ENCODE results near the gene DNALI1.
"Not testable (repeated sequence)": the region's sequence is repeated elsewhere in the genome, so short reads cannot be mapped to it uniquely, and the experiment has no call there.

The DNALI1 gene

DNA sequence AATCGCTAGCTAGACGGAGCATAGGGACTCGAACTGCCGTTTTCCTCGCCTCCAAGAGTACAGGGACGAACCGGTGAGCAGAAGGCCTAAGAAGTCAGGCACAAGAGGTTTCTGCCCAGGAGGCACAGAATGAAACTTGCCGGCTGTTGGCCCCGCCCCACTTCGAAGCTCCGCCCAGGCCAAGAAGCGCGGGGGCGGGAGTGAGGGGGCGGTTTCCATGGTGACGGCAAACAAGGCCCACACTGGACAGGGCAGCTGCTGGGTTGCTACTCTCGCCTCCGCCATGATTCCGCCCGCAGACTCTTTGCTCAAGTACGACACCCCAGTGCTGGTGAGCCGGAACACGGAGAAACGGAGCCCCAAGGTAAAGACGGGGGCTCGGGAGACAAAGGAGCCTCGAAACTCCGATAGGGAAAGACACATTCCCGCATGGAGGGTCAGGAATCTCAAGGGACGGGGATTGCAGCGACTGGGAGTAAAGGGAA is at the start of gene DNALI1:
Gene DNALI1, plus strand, starts transcription at position 229 of the 485 bp plus-strand sequence. Its CDS starts 55 bp downstream, at position 284.
- DNase-seq = peak; percentile 82

DNA sequence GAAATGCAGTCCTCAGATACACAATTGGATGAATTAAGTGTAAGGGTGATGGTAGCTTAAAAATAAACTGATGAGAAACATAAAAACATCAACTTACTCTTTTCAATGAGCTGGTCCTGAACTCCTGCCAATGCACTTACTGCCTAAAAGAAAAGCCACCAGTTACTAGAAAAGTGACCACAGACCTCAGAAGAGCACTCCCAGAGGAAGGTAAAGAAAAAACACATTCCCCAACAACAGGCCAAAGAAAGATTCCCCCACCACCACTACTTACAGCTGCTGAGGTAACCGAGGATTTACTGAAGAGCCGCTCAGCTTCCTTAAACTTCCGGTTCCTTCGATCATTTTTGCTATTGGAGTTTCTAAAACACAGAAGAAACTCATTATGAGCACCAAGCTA is 47.6 kb upstream of the DNALI1 start:
- DNase-seq = peak; percentile 21

GRCh38 chr1:37513795-37514349 is 42.9 kb upstream of the DNALI1 start:
- no peak for DNase-seq

- DNase-seq = peak; percentile 78
These were observed 42.2 kb upstream of the DNALI1 start, which contains the start of gene MEAF6 for GRCh38 chr1:37514350-37515184. Gene MEAF6, minus strand, starts transcription at chr1:37514766. Its CDS starts 20 bp downstream, at chr1:37514746.

DNA sequence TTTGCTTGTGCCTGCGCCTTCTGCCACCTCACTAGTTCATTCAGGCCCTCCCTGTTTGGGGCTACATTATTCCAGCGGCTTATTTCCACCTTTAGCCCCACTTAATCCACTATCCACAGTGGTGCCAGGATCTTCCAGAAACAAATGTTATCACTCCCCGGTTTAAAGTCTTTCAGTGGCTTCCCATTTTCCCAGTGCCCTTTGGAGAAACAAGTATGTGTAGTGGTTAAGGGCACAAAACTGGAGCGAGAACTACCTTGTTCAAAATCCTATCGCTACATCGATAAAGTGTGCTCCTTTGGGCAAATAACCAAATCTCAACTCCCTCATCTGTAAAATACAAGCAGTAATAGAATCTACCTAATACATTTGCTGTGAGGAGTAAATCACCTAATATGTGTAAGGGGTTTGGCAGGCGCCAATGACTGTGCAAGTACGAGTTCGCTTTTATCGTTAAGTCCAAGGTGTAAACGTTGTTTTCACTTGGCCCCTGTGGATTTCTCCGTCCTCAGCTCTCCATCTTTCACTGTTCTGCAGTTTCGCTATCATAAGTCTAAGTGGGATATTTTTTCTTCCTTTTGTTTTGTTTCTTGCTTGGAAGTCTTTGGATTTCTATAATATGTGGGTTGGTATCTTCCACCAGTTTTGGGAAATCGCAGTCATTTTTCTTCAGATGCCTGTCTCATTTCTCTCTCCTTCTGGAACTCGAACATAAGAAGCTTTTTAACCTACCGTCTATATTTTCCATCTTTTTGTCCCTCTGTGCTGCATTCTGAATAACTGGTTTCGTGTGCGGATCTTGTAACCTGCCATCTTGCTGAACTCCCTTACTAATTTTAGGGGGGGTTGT is 41.3 kb upstream of the DNALI1 start:
- no peak for DNase-seq

- DNase-seq = no peak
These were observed 39.2 kb upstream of the DNALI1 start for GRCh38 chr1:37517569-37517968.

DNA sequence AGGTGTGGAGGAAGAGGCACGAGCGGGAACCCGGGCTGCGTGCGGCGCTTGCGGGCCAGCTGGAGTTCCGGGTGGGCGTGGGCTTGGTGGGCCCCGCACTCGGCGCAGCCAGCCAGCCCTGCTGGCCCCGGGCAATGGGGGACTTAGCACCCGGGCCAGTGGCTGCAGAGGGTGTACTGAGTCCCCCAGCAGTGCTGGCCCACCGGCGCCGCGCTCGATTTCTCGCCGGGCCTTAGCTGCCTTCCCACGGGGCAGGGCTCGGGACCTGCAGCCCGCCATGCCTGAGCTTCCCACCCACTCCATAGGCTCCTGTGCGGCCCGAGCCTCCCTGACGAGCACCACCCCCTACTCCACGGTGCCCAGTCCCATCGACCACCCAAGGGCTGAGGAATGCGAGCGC is 38.5 kb upstream of the DNALI1 start:
- DNase-seq = not testable (repeated sequence)

DNA sequence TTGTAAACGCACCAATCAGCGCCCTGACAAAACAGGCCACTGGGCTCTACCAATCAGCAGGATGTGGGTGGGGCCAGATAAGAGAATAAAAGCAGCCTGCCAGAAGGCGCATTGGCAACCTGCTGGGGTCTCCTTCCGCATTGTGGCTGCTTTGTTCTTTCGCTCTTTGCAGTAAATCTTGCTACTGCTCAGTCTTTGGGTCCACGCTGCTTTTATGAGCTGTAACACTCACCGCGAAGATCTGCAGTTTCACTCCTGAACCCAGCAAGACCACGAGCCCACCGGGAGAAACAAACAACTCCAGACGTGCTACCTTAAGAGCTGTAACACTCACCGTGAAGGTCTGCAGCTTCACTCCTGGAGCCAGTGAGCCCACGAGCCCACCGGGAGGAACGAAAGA is 37.8 kb upstream of the DNALI1 start:
- not testable (repeated sequence) for DNase-seq

DNA sequence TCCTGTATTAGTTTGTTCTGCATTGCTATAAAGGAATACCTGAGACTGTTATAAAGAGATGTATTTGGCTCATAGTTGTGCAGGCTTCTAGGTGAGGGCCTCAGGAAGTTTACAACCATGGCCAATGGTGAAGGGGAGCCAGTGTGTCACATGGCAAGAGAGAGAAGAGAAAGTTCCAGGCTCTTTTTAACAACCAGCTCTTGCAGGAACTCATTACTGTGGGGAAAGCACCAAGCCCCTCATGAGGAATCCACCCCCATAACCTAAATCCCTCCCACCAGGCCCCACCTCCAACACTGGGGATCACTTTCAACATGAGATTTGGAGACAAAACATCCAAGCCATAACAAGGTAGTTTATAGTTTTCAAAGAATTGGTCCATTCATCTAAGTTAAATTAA is 37.1 kb upstream of the DNALI1 start:
- no peak for DNase-seq

DNA sequence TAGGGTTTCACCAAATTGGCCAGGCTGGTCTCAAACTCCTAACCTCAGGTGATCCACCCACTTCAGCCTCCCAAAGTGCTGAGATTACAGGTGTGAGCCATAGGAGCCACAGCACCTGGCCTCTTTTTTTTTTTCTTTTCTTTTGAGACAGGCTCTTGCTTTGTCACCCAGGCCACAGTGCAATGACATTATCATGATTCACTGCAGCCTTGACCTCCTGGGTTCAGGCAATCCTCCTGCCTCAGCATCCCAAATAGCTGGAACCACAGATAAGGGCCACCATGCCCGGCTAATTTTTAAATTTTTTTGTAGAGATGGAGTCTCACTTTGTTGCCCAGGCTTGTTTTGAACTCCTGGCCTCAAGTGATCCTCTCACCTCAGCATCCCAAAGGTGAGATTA is 26.9 kb upstream of the DNALI1 start:
- DNase-seq = not testable (repeated sequence)

DNA sequence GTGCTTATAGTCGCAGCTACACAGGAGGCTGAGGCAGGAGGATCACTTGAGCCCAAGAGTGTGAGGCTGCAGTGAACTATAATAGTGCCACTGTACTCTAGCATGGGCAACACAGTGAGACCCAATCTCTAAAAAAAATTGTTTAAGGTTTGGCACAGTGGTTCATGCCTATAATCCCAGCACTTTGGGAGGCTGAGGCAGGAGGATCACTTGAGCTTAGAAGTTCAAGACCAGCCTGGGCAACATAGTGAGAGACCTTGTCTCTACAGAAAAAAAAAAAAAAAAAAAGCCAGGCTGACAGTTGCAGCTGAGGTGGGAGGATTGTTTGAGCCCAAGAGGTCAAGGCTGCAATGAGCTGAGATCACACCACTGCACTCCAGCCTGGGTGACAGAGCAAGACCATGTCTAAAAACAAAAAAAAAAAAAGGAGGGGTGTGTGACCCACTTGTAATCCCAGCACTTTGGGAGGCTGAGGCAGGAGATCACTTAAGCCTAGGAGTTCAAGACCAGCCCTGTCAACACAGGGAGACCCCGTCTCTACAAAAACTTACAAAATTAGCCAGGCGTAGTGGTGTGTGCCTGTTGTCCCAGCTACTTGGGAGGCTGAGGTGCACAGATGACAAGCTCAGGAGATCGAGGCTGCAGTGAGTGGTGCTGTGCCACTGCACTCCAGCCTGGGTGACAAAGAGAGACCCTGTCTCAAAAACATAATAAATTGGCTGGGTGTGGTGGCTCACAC is 24.2 kb upstream of the DNALI1 start:
- DNase-seq = not testable (repeated sequence)

DNA sequence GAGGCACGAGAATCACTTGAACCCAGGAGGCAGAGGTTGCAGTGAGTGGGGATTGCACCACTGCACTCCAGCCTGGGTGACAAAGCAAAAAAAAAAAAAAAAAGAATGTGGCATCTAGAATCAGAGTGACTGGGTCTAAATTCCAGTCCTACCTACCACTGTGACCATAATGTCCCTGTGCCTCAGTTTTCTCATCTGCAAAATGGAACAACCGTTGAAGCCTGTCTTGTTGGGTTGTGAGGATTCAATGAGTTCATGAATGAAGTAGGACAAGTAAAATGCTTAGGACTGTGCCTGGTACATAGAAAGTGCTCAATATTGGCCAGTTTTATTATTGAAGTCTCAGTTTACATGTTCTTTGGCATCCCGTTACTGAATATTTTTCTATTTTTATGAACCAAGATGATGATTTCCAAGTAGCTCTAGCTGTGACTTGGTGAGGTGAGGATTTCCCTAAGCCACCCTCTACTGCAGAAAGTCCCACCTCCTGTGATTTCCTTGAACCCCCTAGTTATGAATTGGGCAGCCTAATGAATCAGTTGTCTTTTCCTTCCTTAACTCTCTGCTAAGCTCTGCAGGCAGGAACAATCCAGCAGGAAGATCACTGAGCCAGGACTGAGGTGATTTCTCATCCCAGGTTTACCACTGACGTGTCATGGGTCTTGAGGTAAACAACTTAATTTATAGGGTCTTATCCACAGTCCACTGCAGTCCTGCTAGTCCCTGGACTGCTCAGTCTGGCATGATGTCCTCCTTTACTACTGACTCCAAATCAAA is 23.2 kb upstream of the DNALI1 start:
- no peak for DNase-seq

- DNase-seq = no peak
These were observed 19.4 kb upstream of the DNALI1 start for GRCh38 chr1:37537378-37537777.

DNA sequence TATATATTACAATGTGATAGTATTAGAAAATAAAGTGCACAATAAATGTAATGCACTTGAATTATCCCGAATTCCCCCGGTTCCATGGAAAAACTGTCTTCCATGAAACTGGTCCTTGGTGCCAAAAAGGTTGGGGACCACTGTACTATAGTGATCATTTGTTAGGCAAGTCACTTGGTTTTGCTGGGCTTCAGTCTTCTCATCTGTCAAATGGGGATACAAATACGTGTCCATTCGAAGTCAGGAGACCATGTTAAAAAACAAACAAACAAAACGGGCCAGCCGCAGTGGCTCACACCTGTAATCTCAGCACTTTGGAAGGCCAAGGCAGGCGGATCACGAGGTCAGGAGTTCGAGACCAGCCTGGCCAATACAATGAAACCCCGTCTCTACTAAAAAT is 17.6 kb upstream of the DNALI1 start:
- not testable (repeated sequence) for DNase-seq

GRCh38 chr1:37540036-37540785 is 16.5 kb upstream of the DNALI1 start:
- DNase-seq = no peak

DNA sequence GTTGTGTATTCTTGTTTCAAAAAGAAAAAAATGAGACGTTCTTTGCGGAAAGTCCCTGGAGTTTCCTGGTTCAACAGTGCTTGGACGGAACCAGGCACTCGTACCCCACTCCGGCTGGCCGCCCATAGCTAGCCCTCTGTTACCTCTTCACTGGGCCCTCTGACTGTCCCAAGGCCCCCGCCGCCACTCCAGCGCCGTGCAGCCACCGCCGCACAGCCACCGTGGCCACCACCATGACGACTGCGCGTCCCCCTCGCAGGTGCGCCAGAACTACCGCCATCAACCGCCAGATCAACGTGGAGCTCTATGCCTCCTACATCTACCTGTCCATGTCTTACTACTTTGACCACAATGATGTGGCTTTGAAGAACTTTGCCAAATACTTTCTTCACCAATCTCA is 12.2 kb upstream of the DNALI1 start:
- DNase-seq = no peak

- no peak for DNase-seq
These were observed 11.7 kb upstream of the DNALI1 start for GRCh38 chr1:37545019-37545418.

GRCh38 chr1:37549341-37549740 is 7.4 kb upstream of the DNALI1 start:
- DNase-seq = no peak

- DNase-seq = no peak
These were observed 3.2 kb upstream of the DNALI1 start for GRCh38 chr1:37553598-37553926.

GRCh38 chr1:37553927-37554808 is 2.6 kb upstream of the DNALI1 start, which contains the start of gene SNIP1:
Gene SNIP1, minus strand, starts transcription at chr1:37554293. Its CDS starts 64 bp downstream, at chr1:37554229.
- peak; percentile 91 for DNase-seq
